ENCODE data around the gene TRIAP1. TPM values are rescaled to one million over a fixed set of nuclear protein-coding genes. Genes with fewer than 3 reads are reported as not detected.

Gene TRIAP1
- total RNA-seq, 1 donor from 2014 or later = 54.6 TPM

DNA sequence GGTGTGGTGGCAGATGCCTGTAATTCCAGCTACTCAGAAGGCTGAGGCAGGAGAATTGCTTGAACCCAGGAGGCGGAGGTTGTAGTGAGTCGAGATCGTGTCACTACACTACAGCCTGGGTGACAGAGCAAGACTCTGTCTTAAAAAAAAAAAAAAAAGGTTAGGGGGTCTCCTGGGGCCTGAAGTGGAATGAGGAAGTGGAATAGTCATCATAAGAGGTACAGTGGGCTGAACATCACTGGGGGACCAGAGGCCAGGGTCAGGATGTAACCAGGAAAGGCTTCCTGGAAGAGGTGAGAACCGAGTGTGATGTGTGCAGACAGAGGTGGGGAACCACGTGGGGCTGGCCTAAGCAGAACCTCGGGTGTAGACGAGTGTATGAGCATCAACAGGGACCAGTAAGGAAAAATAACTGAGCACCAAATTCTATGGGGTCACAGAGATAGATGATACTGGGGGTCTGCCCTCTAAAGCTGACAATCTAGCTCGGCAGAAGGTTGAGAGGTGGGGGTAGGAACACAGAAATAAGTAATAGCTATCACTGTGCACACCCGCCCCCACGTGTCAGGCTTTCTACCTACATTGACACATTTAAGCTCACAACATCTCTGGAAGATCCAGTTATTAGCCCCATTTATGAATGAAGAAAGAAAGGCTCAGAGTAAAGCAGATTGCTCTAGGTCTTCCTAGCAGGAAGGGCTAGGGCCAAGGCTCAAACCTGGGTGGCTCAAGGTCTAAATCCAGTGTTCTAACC is 13.2 kb downstream of the TRIAP1 start:
- peaks cover 4% of the 10 kb centered on the region for H3K36me3 Mint-ChIP-seq (ENCODE audit: low read depth)
- no peak overlapping the region for H3K27ac Mint-ChIP-seq
- H3K4me3 Mint-ChIP-seq = no peak overlapping the region
- H3K27me3 Mint-ChIP-seq = peaks cover 7% of the 10 kb centered on the region
- peaks cover 15% of the 10 kb centered on the region for H3K4me1 Mint-ChIP-seq
- intact Hi-C loops (cut with micrococcal nuclease) = loop anchor here (10.0 kb wide), 1 partner anchor 208 kb away; no protein-coding TSS in a partner anchor
- H3K9me3 Mint-ChIP-seq = no peaks in the 10 kb centered on the region
- no peak for DNase-seq

DNA sequence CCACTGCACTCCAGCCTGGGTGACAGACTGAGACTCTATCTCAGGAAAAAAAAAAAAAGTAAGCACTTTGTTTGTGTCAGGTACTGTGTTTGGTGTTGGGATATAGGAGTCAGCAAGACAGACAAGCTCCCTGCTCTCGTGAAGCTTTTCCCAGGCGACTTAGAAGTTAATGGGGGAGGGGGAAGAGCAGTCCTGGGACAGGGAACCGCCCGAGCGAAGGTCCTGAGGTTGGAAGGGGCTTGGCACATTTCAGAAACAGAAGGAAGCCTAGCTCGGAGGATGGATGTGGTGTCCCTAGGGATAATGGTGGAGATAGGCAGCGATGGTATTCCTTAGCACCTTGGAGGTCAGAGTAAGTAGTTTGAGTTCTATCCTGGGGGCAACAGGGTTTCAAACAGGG is 16.8 kb downstream of the TRIAP1 start:
- intact Hi-C loops (cut with micrococcal nuclease) = no loop called here
- H3K27me3 Mint-ChIP-seq = peaks cover 5% of the 10 kb centered on the region
- no peak overlapping the region for H3K4me3 Mint-ChIP-seq
- H3K27ac Mint-ChIP-seq = no peak overlapping the region
- no peak for DNase-seq
- H3K9me3 Mint-ChIP-seq = no peaks in the 10 kb centered on the region
- no peaks in the 10 kb centered on the region for H3K36me3 Mint-ChIP-seq (ENCODE audit: low read depth)
- H3K4me1 Mint-ChIP-seq = peaks cover 8% of the 10 kb centered on the region

DNA sequence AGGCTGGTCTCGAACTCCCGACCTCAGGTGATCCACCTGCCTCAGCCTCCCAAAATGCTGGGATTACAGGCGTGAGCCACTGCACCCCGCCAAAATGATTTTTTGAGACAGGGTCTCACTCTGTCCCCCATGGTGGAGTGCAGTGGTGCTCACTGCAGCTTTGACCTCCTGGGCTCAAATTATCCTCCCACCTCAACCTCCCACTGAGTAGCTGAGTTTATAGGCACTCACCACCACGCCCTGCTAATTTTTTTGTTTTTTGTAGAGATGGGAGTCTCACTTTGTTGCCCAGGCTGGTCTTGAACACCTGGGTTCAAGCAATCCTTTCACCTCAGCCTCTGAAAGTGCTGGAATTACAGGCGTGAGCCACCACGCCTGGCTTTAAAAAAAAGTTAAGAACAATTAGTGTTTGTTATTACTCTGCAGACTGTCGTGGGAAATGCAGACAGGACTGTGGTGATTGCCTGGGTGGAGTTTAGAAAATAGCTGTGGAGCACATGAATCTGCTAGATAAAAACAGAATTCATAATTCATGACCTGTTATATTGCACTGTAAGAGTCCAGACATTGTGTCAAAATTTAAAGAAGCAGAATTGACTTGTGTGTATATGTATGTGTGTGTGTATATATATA is 17.5 kb downstream of the TRIAP1 start:
- no peak for DNase-seq
- no peak overlapping the region for H3K4me3 Mint-ChIP-seq
- H3K36me3 Mint-ChIP-seq (ENCODE audit: low read depth) = no peaks in the 10 kb centered on the region
- H3K9me3 Mint-ChIP-seq = no peaks in the 10 kb centered on the region
- H3K4me1 Mint-ChIP-seq = peaks cover 8% of the 10 kb centered on the region
- intact Hi-C loops (cut with micrococcal nuclease) = no loop called here
- peaks cover 5% of the 10 kb centered on the region for H3K27me3 Mint-ChIP-seq
- H3K27ac Mint-ChIP-seq = no peak overlapping the region

DNA sequence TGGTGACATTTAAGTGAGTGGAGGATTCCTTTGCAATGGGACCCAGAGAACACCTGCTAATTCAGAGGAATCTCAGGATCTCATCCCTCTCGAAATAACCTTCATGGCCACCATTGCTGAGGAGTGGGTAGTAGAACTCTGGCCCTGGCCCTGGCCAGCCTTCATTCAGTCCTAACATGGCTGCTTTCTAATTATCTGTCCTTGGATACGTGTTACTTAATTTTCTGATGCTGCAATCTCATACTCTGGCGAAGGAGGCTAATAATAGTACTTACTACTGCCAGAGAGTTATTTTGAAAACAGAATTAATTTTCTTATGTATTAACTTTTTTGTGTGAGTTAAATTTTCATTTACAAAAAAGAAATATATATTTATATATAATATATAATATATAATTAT is 20.4 kb downstream of the TRIAP1 start:
- H3K27me3 Mint-ChIP-seq = peaks cover 5% of the 10 kb centered on the region
- H3K9me3 Mint-ChIP-seq = no peaks in the 10 kb centered on the region
- intact Hi-C loops (cut with micrococcal nuclease) = no loop called here
- H3K36me3 Mint-ChIP-seq (ENCODE audit: low read depth) = no peaks in the 10 kb centered on the region
- DNase-seq = no peak
- no peak overlapping the region for H3K4me3 Mint-ChIP-seq
- H3K27ac Mint-ChIP-seq = no peak overlapping the region
- H3K4me1 Mint-ChIP-seq = peaks cover 3% of the 10 kb centered on the region

DNA sequence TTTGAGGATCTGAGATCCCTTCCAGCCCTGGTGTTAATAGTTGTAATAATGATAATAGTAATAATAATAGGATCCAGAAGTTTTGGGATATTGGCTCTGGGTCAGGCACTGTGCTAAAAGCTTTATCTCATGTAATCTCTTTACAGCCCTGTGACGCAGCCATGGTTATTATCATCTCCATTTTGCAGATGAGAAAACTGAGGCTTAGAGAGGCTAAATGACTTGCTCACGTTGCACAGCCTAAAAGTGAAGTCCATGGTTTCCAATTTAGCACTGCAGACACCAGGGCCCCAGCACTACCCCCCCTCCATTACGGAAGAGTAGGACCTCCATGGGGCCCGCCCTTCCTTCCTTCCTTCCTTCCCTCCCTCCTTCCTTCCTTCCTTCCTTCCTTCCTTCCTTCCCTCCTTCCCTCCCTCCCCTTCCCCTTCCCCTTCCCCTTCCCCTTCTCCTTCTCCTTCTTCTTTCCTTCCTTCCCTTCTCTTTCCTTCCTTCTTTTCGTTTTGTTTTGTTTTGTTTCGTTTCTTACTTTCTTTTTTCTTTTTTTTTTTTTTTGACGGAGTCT is 23.2 kb downstream of the TRIAP1 start:
- H3K4me1 Mint-ChIP-seq = no peaks in the 10 kb centered on the region
- H3K27ac Mint-ChIP-seq = no peak overlapping the region

DNA sequence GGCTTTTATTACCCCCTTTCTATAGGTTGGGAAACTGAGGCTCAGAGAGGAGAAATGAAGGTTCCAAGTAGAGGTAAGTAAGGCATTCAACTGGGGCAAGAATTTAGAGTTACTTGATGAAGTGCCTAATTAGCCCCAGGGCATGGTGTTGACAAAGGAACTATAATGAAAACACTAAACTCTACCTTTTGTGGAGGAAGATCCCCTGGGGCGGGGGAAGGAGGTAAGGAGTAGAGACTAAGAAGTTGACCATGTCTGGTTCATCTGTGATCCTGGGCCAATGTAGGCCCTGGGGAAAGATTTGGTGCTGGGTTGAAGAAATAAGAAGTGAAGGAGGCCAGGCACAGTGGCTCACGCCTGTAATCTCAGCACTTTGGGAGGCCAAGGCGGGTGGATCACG is 24.5 kb downstream of the TRIAP1 start:
- H3K4me3 Mint-ChIP-seq = no peak overlapping the region
- no peak for DNase-seq
- H3K36me3 Mint-ChIP-seq (ENCODE audit: low read depth) = no peaks in the 10 kb centered on the region
- no peaks in the 10 kb centered on the region for H3K4me1 Mint-ChIP-seq
- H3K27me3 Mint-ChIP-seq = peaks cover 3% of the 10 kb centered on the region
- no peaks in the 10 kb centered on the region for H3K9me3 Mint-ChIP-seq
- no peak overlapping the region for H3K27ac Mint-ChIP-seq
- intact Hi-C loops (cut with micrococcal nuclease) = no loop called here

More for the DNA sequence above, 23.2 kb downstream of the TRIAP1 start:
- peaks cover 2% of the 10 kb centered on the region for H3K27me3 Mint-ChIP-seq
- no peak for DNase-seq
- H3K4me3 Mint-ChIP-seq = no peak overlapping the region
- H3K9me3 Mint-ChIP-seq = no peaks in the 10 kb centered on the region
- intact Hi-C loops (cut with micrococcal nuclease) = no loop called here
- H3K36me3 Mint-ChIP-seq (ENCODE audit: low read depth) = no peaks in the 10 kb centered on the region

DNA sequence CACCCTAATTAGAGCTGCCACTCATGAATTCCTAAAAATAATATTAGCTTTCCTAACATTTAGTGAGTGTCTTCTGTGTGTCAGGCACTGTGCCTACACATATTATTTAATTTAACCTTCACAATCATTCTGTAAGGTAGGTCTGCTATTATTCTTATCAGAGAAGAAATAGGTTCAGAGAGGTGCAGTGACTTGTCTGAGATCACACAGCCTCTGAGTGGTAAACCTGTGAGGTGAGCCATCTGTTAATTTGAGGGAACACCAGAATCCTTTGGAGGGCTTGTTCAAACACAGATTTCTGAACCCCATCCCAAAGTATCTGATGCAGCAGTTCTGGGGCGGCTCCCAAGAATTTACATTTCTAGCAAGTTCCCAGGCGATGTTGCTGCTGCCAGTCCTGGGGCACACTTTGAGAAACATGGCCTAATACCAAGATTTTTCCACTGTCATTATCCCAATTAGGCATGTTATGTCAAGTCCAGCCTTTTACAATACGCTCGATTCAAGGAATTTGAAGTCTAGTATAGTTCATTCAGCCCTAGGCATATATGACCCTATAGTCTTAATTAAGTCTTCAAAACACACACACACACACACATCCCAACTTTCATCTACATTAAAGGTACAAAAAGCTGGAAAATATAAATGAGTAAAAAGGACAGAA is 28.1 kb downstream of the TRIAP1 start:
- H3K27me3 Mint-ChIP-seq = peaks cover 2% of the 10 kb centered on the region
- H3K4me1 Mint-ChIP-seq = no peaks in the 10 kb centered on the region
- DNase-seq = no peak
- H3K9me3 Mint-ChIP-seq = no peaks in the 10 kb centered on the region
- H3K27ac Mint-ChIP-seq = no peak overlapping the region
- H3K4me3 Mint-ChIP-seq = no peak overlapping the region
- no peaks in the 10 kb centered on the region for H3K36me3 Mint-ChIP-seq (ENCODE audit: low read depth)
- intact Hi-C loops (cut with micrococcal nuclease) = no loop called here

DNA sequence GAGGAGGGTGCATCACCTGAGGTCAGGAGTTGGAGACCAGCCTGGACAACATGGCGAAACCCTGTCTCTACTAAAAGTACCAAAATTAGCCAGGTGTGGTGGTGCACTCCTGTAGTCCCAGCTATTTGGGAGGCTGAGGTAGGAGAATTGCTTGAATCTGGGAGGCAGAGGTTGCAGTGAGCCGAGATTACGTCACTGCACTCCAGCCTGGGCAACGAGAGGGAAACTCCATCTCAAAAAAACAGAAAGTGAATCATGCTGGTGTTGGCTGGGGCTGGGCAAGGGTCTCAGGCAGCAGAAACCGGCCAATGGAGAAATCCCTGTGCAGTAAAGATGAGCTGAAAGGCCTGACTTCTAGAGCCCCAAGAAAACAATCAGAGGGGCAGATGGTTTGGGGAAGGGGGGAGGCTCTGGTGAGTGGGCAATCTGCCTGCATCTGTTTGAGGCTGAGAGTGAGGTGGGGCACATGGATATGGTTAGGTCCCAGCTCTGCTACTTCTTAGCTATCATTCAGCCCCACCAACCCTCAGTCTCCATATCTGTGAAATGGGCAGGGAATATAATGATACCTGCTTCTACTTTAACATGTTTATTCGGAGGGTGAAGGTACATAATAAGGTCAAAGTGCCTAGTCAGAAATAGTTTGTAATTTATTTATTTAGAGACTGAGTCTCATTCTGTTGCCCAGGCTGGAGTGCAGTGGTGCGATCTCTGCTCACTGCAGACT is 29.5 kb downstream of the TRIAP1 start:
- H3K4me3 Mint-ChIP-seq = no peak overlapping the region
- intact Hi-C loops (cut with micrococcal nuclease) = no loop called here
- peaks cover 2% of the 10 kb centered on the region for H3K27me3 Mint-ChIP-seq
- H3K27ac Mint-ChIP-seq = no peak overlapping the region
- no peaks in the 10 kb centered on the region for H3K4me1 Mint-ChIP-seq
- H3K36me3 Mint-ChIP-seq (ENCODE audit: low read depth) = no peaks in the 10 kb centered on the region
- H3K9me3 Mint-ChIP-seq = no peaks in the 10 kb centered on the region
- DNase-seq = no peak

DNA sequence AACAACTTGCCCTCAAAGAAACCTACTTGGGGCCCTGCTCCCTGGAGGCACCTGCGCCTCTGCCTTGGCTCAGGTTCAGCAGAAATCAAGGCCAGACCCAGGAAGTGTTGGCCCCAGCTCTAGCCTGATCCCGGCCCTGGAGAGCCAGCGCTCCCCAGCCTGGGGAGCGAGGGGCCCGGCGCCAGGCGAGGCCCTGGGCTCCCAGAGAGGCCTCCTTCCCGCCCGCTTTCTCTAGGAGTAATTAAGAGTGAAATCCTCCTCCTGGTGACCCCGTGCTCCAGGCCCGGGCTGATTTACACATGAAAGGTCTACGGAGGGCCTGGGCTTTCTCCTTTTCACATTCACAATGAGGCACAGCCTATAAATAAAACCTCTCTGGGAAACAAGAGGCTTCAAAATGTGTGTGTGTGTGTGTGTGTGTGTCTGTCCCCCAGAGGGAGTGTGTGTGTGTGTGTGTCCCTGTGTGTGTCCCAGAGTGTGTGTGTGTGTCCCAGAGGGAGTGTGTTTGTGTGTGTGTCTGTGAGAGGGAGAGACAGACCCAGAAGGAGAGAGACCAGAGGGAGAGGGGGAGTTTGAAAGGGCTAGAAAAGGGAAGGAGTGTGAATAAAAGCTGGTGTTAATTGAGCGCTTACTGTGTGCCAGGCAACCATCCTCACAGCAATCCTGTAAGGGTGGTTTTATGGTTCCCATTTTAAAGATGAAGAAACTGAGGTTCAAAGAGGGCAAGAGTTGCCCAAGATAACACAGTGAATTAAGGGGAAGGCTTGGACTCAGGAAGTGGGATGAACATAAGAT is 32.1 kb downstream of the TRIAP1 start:
- peaks cover 2% of the 10 kb centered on the region for H3K27me3 Mint-ChIP-seq
- H3K4me1 Mint-ChIP-seq = no peaks in the 10 kb centered on the region
- H3K27ac Mint-ChIP-seq = no peak overlapping the region
- no peaks in the 10 kb centered on the region for H3K36me3 Mint-ChIP-seq (ENCODE audit: low read depth)
- no peak for DNase-seq
- intact Hi-C loops (cut with micrococcal nuclease) = no loop called here
- no peaks in the 10 kb centered on the region for H3K9me3 Mint-ChIP-seq
- H3K4me3 Mint-ChIP-seq = no peak overlapping the region

DNA sequence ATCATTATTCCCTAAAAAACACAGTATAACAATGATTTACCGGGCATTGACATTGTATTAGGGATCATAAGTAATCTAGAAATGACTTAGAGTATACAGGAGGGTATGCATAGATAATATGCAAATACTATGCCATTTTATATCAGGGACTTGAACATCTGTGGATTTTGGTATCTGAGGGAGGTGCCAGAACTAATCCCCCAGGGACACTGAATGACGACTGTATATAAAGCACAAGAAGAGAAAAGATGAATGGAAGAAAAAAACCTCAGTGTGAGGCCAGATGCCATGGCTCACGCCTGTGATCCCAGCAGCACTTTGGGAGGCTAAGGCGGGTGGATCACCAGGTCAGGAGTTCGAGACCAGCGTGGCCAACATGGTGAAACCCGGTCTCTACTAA is 33.8 kb downstream of the TRIAP1 start:
- intact Hi-C loops (cut with micrococcal nuclease) = no loop called here
- Mint-ChIP-seq H3K27ac (no peak overlapping the region), H3K27me3 (peaks cover under 1% of the 10 kb centered on the region), H3K9me3 (no peaks in the 10 kb centered on the region), H3K4me3 (no peak overlapping the region), H3K4me1 (no peaks in the 10 kb centered on the region), H3K36me3 (ENCODE audit: low read depth) (no peaks in the 10 kb centered on the region)
- DNase-seq = no peak

DNA sequence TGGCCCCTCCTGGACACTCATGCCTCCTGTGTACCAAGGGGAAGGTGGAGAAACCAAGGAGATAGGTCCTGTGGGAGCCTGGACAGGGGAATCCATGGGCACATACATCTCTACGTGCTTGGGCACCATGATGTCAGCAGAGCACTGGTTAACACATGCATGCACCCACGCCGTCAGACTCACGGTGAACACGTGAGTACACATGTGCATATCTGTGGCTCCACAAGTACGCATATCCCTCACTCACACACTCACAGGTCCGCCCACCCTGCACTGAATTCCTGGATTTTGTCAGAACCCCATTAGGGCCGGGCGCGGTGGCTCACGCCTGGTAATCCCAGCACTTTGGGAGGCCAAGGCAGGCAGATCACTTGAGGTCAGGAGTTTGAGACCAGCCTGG is 37.4 kb downstream of the TRIAP1 start:
- no peak for DNase-seq
- Mint-ChIP-seq H3K27me3 (no peaks in the 10 kb centered on the region), H3K9me3 (peaks cover 6% of the 10 kb centered on the region), H3K27ac (no peak overlapping the region), H3K4me1 (peaks cover 2% of the 10 kb centered on the region), H3K4me3 (no peak overlapping the region), H3K36me3 (ENCODE audit: low read depth) (no peaks in the 10 kb centered on the region)
- intact Hi-C loops (cut with micrococcal nuclease) = no loop called here

DNA sequence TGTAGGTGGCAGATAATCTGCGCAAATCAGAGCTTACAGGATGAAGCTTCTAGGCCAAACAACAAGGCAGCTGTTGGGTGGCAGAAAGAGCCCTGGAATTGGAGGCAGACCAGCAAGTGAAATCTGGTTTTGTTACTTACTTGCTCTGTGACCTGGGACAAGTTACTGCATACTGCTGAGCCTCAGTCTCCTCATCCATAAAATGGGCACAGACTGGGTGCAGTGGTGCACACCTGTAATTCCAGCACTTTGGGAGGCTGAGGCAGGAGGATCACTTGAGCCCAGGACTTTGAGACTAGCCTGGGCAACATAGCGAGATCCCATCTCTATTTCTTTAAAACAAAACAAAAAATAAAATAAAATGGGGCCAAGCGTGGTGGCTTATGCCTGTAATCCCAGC is 39.6 kb downstream of the TRIAP1 start:
- H3K36me3 Mint-ChIP-seq (ENCODE audit: low read depth) = no peaks in the 10 kb centered on the region

DNA sequence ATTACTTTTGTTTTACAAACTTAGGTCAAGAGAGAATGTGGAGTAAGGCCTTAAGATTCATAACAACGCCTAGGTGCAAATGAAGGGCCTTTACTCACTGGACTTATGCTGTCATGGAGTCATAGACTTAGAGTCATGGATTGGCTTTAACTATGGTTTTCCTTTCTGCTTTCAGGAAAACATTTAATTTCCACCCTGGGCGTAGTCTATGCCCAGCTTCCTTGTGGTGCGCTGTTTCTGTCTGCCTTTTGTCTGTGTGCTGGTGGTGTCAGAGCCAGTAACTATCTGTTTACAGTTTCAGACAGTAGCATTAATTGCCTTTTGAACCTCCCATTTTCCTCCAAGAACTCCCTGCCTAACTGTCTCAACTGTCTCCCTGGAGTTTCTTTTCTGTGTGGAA is 40.1 kb downstream of the TRIAP1 start:
- no peak for DNase-seq
- Mint-ChIP-seq H3K27ac (no peak overlapping the region), H3K27me3 (peaks cover 6% of the 10 kb centered on the region), H3K4me3 (no peak overlapping the region), H3K36me3 (ENCODE audit: low read depth) (no peaks in the 10 kb centered on the region), H3K9me3 (peaks cover 6% of the 10 kb centered on the region), H3K4me1 (peaks cover 2% of the 10 kb centered on the region)
- intact Hi-C loops (cut with micrococcal nuclease) = no loop called here

More for the DNA sequence above, 39.6 kb downstream of the TRIAP1 start:
- intact Hi-C loops (cut with micrococcal nuclease) = no loop called here
- Mint-ChIP-seq H3K9me3 (peaks cover 6% of the 10 kb centered on the region), H3K27ac (no peak overlapping the region), H3K4me1 (peaks cover 2% of the 10 kb centered on the region), H3K4me3 (no peak overlapping the region), H3K27me3 (peaks cover 6% of the 10 kb centered on the region)
- DNase-seq = no peak

Data from activated CD4-positive, alpha-beta T cell treated with anti-CD3 and anti-CD28 coated beads, Interleukin-2, amount 10 ng/mL, durations not matched to agents 24 days and 14 days (primary cell).